Bronchial epithelial cell (primary cell): Measurements from ENCODE around the gene PHF13. TPM values are rescaled to one million over a fixed set of nuclear protein-coding genes. Genes with fewer than 3 reads are reported as not detected.

Experiments
- DNase-seq: peaks from one replicate; pipeline ENCODE4 v3.0.0-alpha.2; 2010; ENCODE audit warnings: low read depth
- FAIRE-seq: peaks from 2 replicates; lab custom pipeline; 2011; peaks lifted over from hg19 to GRCh38; lab: Jason Lieb, UNC
- H3K27me3 ChIP-seq: 2 replicates; pipeline ENCODE4 v1.5.1; 2011; ENCODE audit warnings: low read length; ENCODE audit not compliant: control insufficient read depth, insufficient read depth
- H3K36me3 ChIP-seq: 2 replicates; pipeline ENCODE4 v1.5.1; 2011; ENCODE audit warnings: low read length; ENCODE audit not compliant: control insufficient read depth, insufficient read depth
- H3K4me3 ChIP-seq: 2 replicates; pipeline ENCODE4 v1.5.1; 2011; ENCODE audit warnings: mild to moderate bottlenecking, low read depth, low read length, control low read depth
- CTCF ChIP-seq: IDR thresholded peaks from 2 replicates; pipeline ENCODE4 v1.5.1; 2011; ENCODE audit warnings: mild to moderate bottlenecking, moderate library complexity, low read length, control low read depth, inconsistent platforms; ENCODE audit not compliant: insufficient read depth, severe bottlenecking
- total RNA-seq: library from RNA; depleted of rRNA; stranded (reverse); fragments of >200 nt; gene quantifications from 2 replicates; pipeline ENCODE4 v1.2.1, GENCODE V29; 2014

Gene PHF13
- total RNA-seq: 6.1 and 9.9 TPM in 2 replicates

- FAIRE-seq (no peak), DNase-seq (peak; percentile 90)
- Histone ChIP-seq H3K27me3 (no peaks in the 10 kb centered on the region), H3K4me3 (peak within 1 kb of the TSS; percentile 80), H3K36me3 (no peaks in the 10 kb centered on the region)
- no peak for TF ChIP-seq CTCF
These were observed at the start of gene PHF13 for GRCh38 chr1:6613361-6614018. PHF13 (plus strand) TSS chr1:6613731; CDS start chr1:6614067, 336 bp downstream.

GRCh38 chr1:6569033-6569432 lies 44.5 kb upstream of the PHF13 start:
- FAIRE-seq (peak; percentile 55), DNase-seq (no peak)
- Histone ChIP-seq H3K27me3 (no peaks in the 10 kb centered on the region), H3K4me3 (no peak overlapping the region), H3K36me3 (no peaks in the 10 kb centered on the region)
- no peak for TF ChIP-seq CTCF

GRCh38 chr1:6570100-6570499 lies 43.4 kb upstream of the PHF13 start:
- H3K36me3 ChIP-seq: no peaks in the 10 kb centered on the region
- FAIRE-seq (no peak), DNase-seq (no peak)
- no peak for TF ChIP-seq CTCF
- no peaks in the 10 kb centered on the region for H3K27me3 ChIP-seq
- H3K4me3 ChIP-seq: no peak overlapping the region

- no peaks in the 10 kb centered on the region for H3K36me3 ChIP-seq
- no peak for FAIRE-seq
These were observed 42.5 kb upstream of the PHF13 start for GRCh38 chr1:6570987-6571386.

GRCh38 chr1:6572653-6573383 lies 40.7 kb upstream of the PHF13 start:
- DNase-seq (no peak), FAIRE-seq (no peak)
- H3K4me3 ChIP-seq: no peak overlapping the region
- H3K27me3 ChIP-seq: no peaks in the 10 kb centered on the region
- H3K36me3 ChIP-seq: no peaks in the 10 kb centered on the region
- TF ChIP-seq CTCF: no peak

More at GRCh38 chr1:6570987-6571386, 42.5 kb upstream of the PHF13 start:
- Histone ChIP-seq H3K27me3 (no peaks in the 10 kb centered on the region), H3K4me3 (no peak overlapping the region)
- no peak for DNase-seq
- TF ChIP-seq CTCF: no peak
